Skin epidermis (tissue), 12 donors: ENCODE data around the gene TBX2.

Experiments
- H3K27ac ChIP-seq, 21 experiments: fragments of 200-600 bp; sonication (generic) in 11 of 21; one replicate each; pipeline ENCODE4 v1.5.0; 2020; ENCODE audit warnings: mild to moderate bottlenecking in 3 of 21, inconsistent platforms in 2 of 21, moderate library complexity in 2 of 21
- H3K4me3 ChIP-seq, 7 experiments: fragments of 200-600 bp; sonication (generic) in 2 of 7; one replicate each; pipeline ENCODE4 v1.5.0; 2020; ENCODE audit warnings: inconsistent platforms in 2 of 7, mild to moderate bottlenecking in 2 of 7, moderate library complexity in 1 of 7

The TBX2 gene

GRCh38 chr17:61409301-61410112 lies 9.9 kb downstream of the TBX2 start:
- Histone ChIP-seq H3K4me3 (peak overlapping the region; percentile 26 to 47 (median 32)), H3K27ac (peak overlapping the region in 11 of 21 experiments; percentile 16 to 58 (median 37))

GRCh38 chr17:61410141-61411010 lies 10.7 kb downstream of the TBX2 start:
- H3K4me3 ChIP-seq, result peak overlapping the region; percentile 34 to 55 (median 50)
- H3K27ac ChIP-seq, result peak overlapping the region in 6 of 21 experiments; percentile 64 to 86 (median 68)

- H3K4me3 ChIP-seq, result peak overlapping the region; percentile 34 to 55 (median 50)
- peak overlapping the region in 15 of 21 experiments; percentile 16 to 86 (median 68) for H3K27ac ChIP-seq
Measured at GRCh38 chr17:61411011-61411260, 11.3 kb downstream of the TBX2 start.

GRCh38 chr17:61411261-61412142 lies 11.9 kb downstream of the TBX2 start:
- peak overlapping the region in 20 of 21 experiments; percentile 3 to 86 (median 66) for H3K27ac ChIP-seq
- H3K4me3 ChIP-seq, result peak overlapping the region; percentile 34 to 55 (median 50)

- H3K27ac ChIP-seq, result peak overlapping the region; percentile 3 to 86 (median 65)
- H3K4me3 ChIP-seq, result peak overlapping the region; percentile 34 to 55 (median 50)
Measured at GRCh38 chr17:61412143-61412859, 12.7 kb downstream of the TBX2 start.

GRCh38 chr17:61412860-61413660 lies 13.4 kb downstream of the TBX2 start:
- H3K27ac ChIP-seq, result peak overlapping the region; percentile 3 to 86 (median 65)
- peak overlapping the region; percentile 34 to 55 (median 50) for H3K4me3 ChIP-seq

- Histone ChIP-seq H3K27ac (no peak overlapping the region), H3K4me3 (no peak overlapping the region)
Measured at GRCh38 chr17:61413661-61414126, 14.1 kb downstream of the TBX2 start.

- no peak overlapping the region for H3K4me3 ChIP-seq
Measured at GRCh38 chr17:61414141-61414935, 14.7 kb downstream of the TBX2 start.

GRCh38 chr17:61414936-61415251 lies 15.3 kb downstream of the TBX2 start:
- Histone ChIP-seq H3K4me3 (no peak overlapping the region), H3K27ac (no peak overlapping the region)

More at GRCh38 chr17:61414141-61414935, 14.7 kb downstream of the TBX2 start:
- H3K27ac ChIP-seq, result no peak overlapping the region

- Histone ChIP-seq H3K27ac (no peak overlapping the region), H3K4me3 (no peak overlapping the region)
Measured at GRCh38 chr17:61415374-61416210, 15.9 kb downstream of the TBX2 start.

GRCh38 chr17:61416211-61416539 lies 16.5 kb downstream of the TBX2 start:
- no peak overlapping the region for H3K27ac ChIP-seq
- H3K4me3 ChIP-seq, result no peak overlapping the region

- no peak overlapping the region for H3K27ac ChIP-seq
Measured at GRCh38 chr17:61416540-61417363, 17.1 kb downstream of the TBX2 start.

GRCh38 chr17:61418449-61418848 lies 18.8 kb downstream of the TBX2 start:
- Histone ChIP-seq H3K4me3 (no peak overlapping the region), H3K27ac (no peak overlapping the region)

More at GRCh38 chr17:61416540-61417363, 17.1 kb downstream of the TBX2 start:
- H3K4me3 ChIP-seq, result no peak overlapping the region

- Histone ChIP-seq H3K27ac (no peak overlapping the region), H3K4me3 (no peak overlapping the region)
Measured at GRCh38 chr17:61419496-61420046, 19.9 kb downstream of the TBX2 start.

- H3K4me3 ChIP-seq, result no peak overlapping the region
Measured at GRCh38 chr17:61420052-61420451, 20.4 kb downstream of the TBX2 start.

More at GRCh38 chr17:61420052-61420451, 20.4 kb downstream of the TBX2 start:
- H3K27ac ChIP-seq, result no peak overlapping the region
